Psoas muscle (tissue), 8 donors: Measurements from ENCODE around the gene SLFN11. TPM values are rescaled to one million over a fixed set of nuclear protein-coding genes. Genes with fewer than 3 reads are reported as not detected.
"Not testable (repeated sequence)": the region's sequence is repeated elsewhere in the genome, so short reads cannot be mapped to it uniquely, and the experiment has no call there.

ENCODE experiments used
- ATAC-seq, 4 donors: fragments of 200-7000 bp; cut with Tn5 transposase; one replicate each; pipeline ENCODE4 v1.9.1; 2020; ENCODE audit warnings: moderate library complexity in 3 of 4, mild to moderate bottlenecking in 2 of 4
- DNase-seq, 2 donors: peaks; one replicate each; pipeline ENCODE4 v3.0.0-alpha.2; 2020
- H3K27ac ChIP-seq: fragments of 200-600 bp; one replicate; pipeline ENCODE4 v1.8.0; 2022
- H3K27me3 ChIP-seq, 3 donors: fragments of 200-600 bp in 1 of 3; one replicate each; pipeline versions ENCODE4 v1.6.1 to v1.8.0; 2013 to 2022; ENCODE audit warnings: low read length in 2 of 3, mild to moderate bottlenecking in 2 of 3, moderate library complexity in 1 of 3; ENCODE audit not compliant: insufficient read depth in 3 of 3
- H3K36me3 ChIP-seq, 2 donors: fragments of 200-600 bp in 1 of 2; one replicate each; pipeline versions ENCODE4 v1.6.1 to v1.8.0; 2013 to 2022; ENCODE audit warnings: low read depth in 1 of 2, mild to moderate bottlenecking in 1 of 2, moderate library complexity in 1 of 2; ENCODE audit not compliant: insufficient read depth in 1 of 2
- H3K4me1 ChIP-seq: fragments of 200-600 bp; one replicate; pipeline ENCODE4 v1.8.0; 2022
- H3K4me3 ChIP-seq: fragments of 200-600 bp; one replicate; pipeline ENCODE4 v1.8.0; 2022; ENCODE audit warnings: mild to moderate bottlenecking
- H3K9me3 ChIP-seq: fragments of 200-600 bp; one replicate; pipeline ENCODE4 v1.8.0; 2022
- WGBS, 3 donors: extraction: QIAGEN DNeasy Blood & Tissue Kit; methylation state at CpG; one replicate each; pipeline versions ENCODE4 v1.1.6 to v1.1.7; 2013; 5-methylcytosine and 5-hydroxymethylcytosine counted together
- intact Hi-C, 2 donors: fragments of 100-400 bp; cut with DNase I; formaldehyde crosslinking; loops; one replicate each; pipeline versions ENCODE4 v1.11.0 to v1.14.2; 2022
- long read RNA-seq, 2 donors: library from polyadenylated mRNA; unstranded; transcript quantifications; one replicate each; pipeline ENCODE4 v2.0.0, GENCODE V29; 2021
- polyA plus RNA-seq, 3 donors: library from polyadenylated mRNA; stranded (reverse); fragments of 200-250 nt; gene quantifications; one replicate each; pipeline ENCODE4 v1.2.3, GENCODE V29; 2013
- total RNA-seq, 4 donors: library from RNA; stranded (reverse); fragmentation: NEBNext Ultra II Directional in 2 of 4; extraction: Animal tissue kit (Norgen Biotek cat#: 25700) in 2 of 4; gene quantifications; one replicate each; pipeline versions ENCODE4 v1.2.1 to v1.2.4, GENCODE V29; 2021 to 2023
- TF ChIP-seq, protein P1 (sequence below): fragments of 200-600 bp; IDR thresholded peaks from one replicate; pipeline ENCODE4 v1.8.0; 2022; ENCODE audit warnings: antibody characterized with exemption
- donor health status: healthy with polysubstance abuse.
- donor health status: DM: no; HTN: no; CAD: no; lungs with moderate emphysema.
- donor health status: Bipolar disorder and iron deficiency.
- donor health status: healthy.
- donor health status: DM: yes; HTN: yes; CAD: no.
- donor health status: DM: no; HTN: no; CAD: no.
- donor health status: DM: no; HTN: no; CAD: no.
- donor health status: DM: yes; HTN: yes; CAD: no.

SLFN11 gene, protein sequence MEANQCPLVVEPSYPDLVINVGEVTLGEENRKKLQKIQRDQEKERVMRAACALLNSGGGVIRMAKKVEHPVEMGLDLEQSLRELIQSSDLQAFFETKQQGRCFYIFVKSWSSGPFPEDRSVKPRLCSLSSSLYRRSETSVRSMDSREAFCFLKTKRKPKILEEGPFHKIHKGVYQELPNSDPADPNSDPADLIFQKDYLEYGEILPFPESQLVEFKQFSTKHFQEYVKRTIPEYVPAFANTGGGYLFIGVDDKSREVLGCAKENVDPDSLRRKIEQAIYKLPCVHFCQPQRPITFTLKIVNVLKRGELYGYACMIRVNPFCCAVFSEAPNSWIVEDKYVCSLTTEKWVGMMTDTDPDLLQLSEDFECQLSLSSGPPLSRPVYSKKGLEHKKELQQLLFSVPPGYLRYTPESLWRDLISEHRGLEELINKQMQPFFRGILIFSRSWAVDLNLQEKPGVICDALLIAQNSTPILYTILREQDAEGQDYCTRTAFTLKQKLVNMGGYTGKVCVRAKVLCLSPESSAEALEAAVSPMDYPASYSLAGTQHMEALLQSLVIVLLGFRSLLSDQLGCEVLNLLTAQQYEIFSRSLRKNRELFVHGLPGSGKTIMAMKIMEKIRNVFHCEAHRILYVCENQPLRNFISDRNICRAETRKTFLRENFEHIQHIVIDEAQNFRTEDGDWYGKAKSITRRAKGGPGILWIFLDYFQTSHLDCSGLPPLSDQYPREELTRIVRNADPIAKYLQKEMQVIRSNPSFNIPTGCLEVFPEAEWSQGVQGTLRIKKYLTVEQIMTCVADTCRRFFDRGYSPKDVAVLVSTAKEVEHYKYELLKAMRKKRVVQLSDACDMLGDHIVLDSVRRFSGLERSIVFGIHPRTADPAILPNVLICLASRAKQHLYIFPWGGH
- total RNA-seq = 10 to 100 TPM in 1 of 4 donors, 1 to 10 TPM in 3; 6.9 to 11.3 (median 8.8) TPM
- 1 to 10 TPM; 1.8 to 7.0 (median 3.4) TPM for polyA plus RNA-seq
- long read RNA-seq, donor 1 = 0 reads
- long read RNA-seq, donor 2, full-length matches to known transcripts = 1 of 3 reads
- long read RNA-seq, donor 2, partial matches to known transcripts = 0 of 3 reads
- long read RNA-seq, donor 2, other reads (novel, unspliced or antisense) = 2 of 3 reads

DNA sequence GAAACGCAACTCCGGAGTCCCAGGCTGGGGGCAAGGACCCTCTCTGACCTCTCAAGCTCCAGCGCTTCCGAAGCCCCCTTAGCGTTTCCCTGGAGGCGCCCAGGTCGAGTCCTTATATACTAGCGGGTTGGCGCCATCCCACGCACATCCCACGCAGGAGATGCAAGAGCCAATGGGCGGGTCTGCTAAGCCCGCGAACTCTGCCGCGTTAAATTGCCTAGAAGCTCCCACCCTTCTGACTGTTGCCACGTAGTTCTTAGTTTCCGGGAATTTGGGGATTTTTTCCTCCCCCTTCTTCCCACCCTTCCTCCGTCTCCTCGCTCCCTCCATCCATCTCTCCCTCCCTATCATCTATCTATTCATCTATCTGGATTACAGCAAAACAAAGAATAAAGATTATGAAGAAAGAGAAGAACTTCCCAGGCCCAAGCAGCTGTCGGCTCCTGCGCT is at the start of gene SLFN11:
Gene SLFN11 (minus strand): TSS at position 88 of the 450 bp plus-strand sequence. CDS start 9,814 bp downstream, outside the sequence.
- 1 to 2% (median 1%) methylated on average over 18 to 22 of the region's 22 CpGs for WGBS, 3 donors
- Histone ChIP-seq H3K9me3 (no peaks in the 10 kb centered on the region), H3K27me3 (peaks cover 0 to 49% (median 5%) of the 10 kb centered on the region in 3 donors), H3K36me3 (no peaks in the 10 kb centered on the region), H3K4me1 (peaks cover 3% of the 10 kb centered on the region), H3K4me3 (peak within 1 kb of the TSS; percentile 69), H3K27ac (peak within 1 kb of the TSS; percentile 81)
- intact Hi-C loops = loop anchor here in 1 of 2 donors (5.0 kb wide), 1 partner anchor 61 kb away; no protein-coding TSS in a partner anchor
- DNase-seq = peak; percentile 84 to 90
- peak; percentile 72 to 88 (median 84) for ATAC-seq
- TF ChIP-seq, protein P1, sequence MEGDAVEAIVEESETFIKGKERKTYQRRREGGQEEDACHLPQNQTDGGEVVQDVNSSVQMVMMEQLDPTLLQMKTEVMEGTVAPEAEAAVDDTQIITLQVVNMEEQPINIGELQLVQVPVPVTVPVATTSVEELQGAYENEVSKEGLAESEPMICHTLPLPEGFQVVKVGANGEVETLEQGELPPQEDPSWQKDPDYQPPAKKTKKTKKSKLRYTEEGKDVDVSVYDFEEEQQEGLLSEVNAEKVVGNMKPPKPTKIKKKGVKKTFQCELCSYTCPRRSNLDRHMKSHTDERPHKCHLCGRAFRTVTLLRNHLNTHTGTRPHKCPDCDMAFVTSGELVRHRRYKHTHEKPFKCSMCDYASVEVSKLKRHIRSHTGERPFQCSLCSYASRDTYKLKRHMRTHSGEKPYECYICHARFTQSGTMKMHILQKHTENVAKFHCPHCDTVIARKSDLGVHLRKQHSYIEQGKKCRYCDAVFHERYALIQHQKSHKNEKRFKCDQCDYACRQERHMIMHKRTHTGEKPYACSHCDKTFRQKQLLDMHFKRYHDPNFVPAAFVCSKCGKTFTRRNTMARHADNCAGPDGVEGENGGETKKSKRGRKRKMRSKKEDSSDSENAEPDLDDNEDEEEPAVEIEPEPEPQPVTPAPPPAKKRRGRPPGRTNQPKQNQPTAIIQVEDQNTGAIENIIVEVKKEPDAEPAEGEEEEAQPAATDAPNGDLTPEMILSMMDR = no peak

DNA sequence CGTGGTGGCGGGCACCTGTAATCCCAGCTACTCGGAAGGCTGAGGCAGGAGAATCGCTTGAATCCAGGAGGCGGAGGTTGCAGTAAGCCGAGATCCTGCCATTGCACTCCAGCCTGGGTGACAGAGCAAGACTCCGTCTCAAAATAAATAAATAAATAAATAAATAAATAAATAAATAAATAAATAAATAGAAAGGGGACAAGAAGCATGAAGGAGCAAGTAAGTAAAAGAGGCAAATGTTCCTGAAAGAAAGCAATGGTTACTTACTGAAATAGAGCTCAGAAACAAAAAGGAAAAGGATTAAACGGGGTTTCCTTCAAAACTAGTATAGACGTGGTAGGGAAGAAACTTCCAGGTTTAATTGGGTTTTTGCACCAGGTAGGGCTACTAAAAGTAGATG is 47.6 kb upstream of the SLFN11 start:
- WGBS, 3 donors = 97 to 100% (median 98%) methylated on average over 9 of the region's 9 CpGs

DNA sequence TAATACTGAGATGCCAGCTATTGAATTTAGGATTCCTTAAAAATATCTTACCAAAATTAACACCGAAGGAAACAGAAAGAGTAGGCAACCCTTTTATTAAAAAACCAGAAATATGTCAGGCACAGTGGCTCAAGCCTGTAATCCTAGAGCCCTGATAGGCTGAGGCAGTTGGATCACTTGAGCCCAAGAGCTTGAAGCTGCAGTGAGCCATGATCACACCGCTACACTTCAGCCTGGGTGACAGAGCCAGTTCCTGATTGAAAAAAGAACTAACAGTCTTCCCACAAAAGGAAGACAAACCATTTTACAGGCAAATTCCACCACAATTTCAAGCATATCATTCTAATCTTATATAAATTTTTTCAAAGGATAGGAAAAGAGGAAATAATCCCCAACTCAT is 43.2 kb upstream of the SLFN11 start:
- DNase-seq = no peak
- Histone ChIP-seq H3K36me3 (no peaks in the 10 kb centered on the region), H3K27ac (no peak overlapping the region), H3K4me3 (no peak overlapping the region), H3K9me3 (peaks cover 10% of the 10 kb centered on the region), H3K27me3 (no peaks in the 10 kb centered on the region), H3K4me1 (no peaks in the 10 kb centered on the region)
- ATAC-seq = no peak
- TF ChIP-seq, protein P1 = no peak
- 77 to 96% (median 93%) methylated on average over 2 of the region's 2 CpGs for WGBS, 3 donors
- intact Hi-C loops = no loop called here

More for the DNA sequence above, 47.6 kb upstream of the SLFN11 start:
- H3K36me3 ChIP-seq, ATAC-seq, intact Hi-C loops, H3K27ac ChIP-seq, DNase-seq, H3K9me3 ChIP-seq, H3K4me1 ChIP-seq, H3K27me3 ChIP-seq, H3K4me3 ChIP-seq: not testable (repeated sequence)

DNA sequence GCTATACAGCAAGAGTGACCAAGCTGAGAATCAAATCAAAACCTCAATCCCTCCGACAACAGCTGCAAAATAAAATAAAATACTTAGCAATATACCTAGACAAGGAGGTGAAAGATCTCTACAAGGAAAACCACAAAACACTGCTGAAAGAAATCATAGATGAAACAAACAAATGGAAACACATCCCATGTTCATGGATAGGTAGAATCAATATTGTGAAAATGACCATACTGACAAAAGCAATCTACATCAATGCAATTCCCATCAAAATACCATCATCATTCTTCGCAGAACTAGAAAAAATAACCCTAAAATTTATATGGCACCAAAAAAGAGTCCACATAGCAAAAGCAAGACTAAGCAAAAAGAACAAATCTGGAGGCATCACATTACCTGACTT is 41.3 kb upstream of the SLFN11 start:
- H3K9me3 ChIP-seq, ATAC-seq, H3K27ac ChIP-seq, intact Hi-C loops, H3K4me1 ChIP-seq, DNase-seq, H3K36me3 ChIP-seq, H3K27me3 ChIP-seq, H3K4me3 ChIP-seq: not testable (repeated sequence)
- 94 to 96% (median 95%) methylated on average over 2 of the region's 2 CpGs for WGBS, 3 donors

DNA sequence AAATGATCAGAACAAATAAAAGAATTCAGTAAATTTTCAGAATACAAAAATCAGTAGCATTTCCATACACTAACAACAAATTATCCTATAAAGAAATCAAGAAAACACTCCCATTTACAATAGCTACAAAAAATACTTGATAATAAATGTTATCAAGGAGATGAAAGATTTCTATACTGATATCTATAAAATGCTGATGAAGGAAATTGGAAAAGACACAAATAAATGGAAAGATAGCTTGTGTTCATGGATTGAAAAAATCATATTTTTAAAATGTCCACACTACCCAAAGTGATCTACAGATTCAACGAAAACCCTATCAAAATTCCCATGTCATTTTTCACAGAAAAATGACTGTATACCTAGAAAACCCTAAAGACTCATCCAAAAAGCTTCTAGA is 40.8 kb upstream of the SLFN11 start:
- intact Hi-C loops = no loop called here
- Histone ChIP-seq H3K4me3 (no peak overlapping the region), H3K27ac (no peak overlapping the region), H3K27me3 (no peaks in the 10 kb centered on the region), H3K4me1 (no peaks in the 10 kb centered on the region), H3K9me3 (peaks cover 10% of the 10 kb centered on the region), H3K36me3 (no peaks in the 10 kb centered on the region)
- no peak for DNase-seq
- no peak for ATAC-seq
- WGBS, 3 donors = 97 to 100% (median 97%) methylated on average over 1 of the region's 1 CpG
- TF ChIP-seq, protein P1 = no peak
